ENCODE data around the gene PLXNC1.

Gene PLXNC1

GRCh38 chr12:94267537-94267872, 119.1 kb downstream of the PLXNC1 start:
- H3K9me3 ChIP-seq: no peaks in the 10 kb centered on the region

GRCh38 chr12:94267921-94268471, 119.6 kb downstream of the PLXNC1 start:
- H3K36me3 ChIP-seq: peaks cover 88% of the 10 kb centered on the region
- peaks cover 42% of the 10 kb centered on the region in 2 experiments for H3K4me1 ChIP-seq (ENCODE audit: control insufficient read depth in 1 of 2, insufficient read depth in 1 of 2, low read depth in 1 of 2, low read length in 1 of 2)
- no peaks in the 10 kb centered on the region for H3K27me3 ChIP-seq
- TF ChIP-seq, protein P1, sequence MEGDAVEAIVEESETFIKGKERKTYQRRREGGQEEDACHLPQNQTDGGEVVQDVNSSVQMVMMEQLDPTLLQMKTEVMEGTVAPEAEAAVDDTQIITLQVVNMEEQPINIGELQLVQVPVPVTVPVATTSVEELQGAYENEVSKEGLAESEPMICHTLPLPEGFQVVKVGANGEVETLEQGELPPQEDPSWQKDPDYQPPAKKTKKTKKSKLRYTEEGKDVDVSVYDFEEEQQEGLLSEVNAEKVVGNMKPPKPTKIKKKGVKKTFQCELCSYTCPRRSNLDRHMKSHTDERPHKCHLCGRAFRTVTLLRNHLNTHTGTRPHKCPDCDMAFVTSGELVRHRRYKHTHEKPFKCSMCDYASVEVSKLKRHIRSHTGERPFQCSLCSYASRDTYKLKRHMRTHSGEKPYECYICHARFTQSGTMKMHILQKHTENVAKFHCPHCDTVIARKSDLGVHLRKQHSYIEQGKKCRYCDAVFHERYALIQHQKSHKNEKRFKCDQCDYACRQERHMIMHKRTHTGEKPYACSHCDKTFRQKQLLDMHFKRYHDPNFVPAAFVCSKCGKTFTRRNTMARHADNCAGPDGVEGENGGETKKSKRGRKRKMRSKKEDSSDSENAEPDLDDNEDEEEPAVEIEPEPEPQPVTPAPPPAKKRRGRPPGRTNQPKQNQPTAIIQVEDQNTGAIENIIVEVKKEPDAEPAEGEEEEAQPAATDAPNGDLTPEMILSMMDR (IDR thresholded peaks at IDR 0.05): no peak
- no peaks in the 10 kb centered on the region for H3K9me3 ChIP-seq
- H3K27ac ChIP-seq: peak overlapping the region; percentile 80
- H3K4me3 ChIP-seq (ENCODE audit: low read depth in 1 of 2, low read length in 1 of 2): no peak overlapping the region

More at GRCh38 chr12:94267537-94267872, 119.1 kb downstream of the PLXNC1 start:
- H3K27ac ChIP-seq: peak overlapping the region; percentile 80
- no peaks in the 10 kb centered on the region for H3K27me3 ChIP-seq
- H3K4me1 ChIP-seq (ENCODE audit: control insufficient read depth in 1 of 2, insufficient read depth in 1 of 2, low read depth in 1 of 2, low read length in 1 of 2): peaks cover 46 to 47% of the 10 kb centered on the region in 2 experiments
- no peak overlapping the region for H3K4me3 ChIP-seq (ENCODE audit: low read depth in 1 of 2, low read length in 1 of 2)
- TF ChIP-seq, protein P1 (IDR thresholded peaks at IDR 0.05): no peak
- H3K36me3 ChIP-seq: peaks cover 88% of the 10 kb centered on the region

DNA sequence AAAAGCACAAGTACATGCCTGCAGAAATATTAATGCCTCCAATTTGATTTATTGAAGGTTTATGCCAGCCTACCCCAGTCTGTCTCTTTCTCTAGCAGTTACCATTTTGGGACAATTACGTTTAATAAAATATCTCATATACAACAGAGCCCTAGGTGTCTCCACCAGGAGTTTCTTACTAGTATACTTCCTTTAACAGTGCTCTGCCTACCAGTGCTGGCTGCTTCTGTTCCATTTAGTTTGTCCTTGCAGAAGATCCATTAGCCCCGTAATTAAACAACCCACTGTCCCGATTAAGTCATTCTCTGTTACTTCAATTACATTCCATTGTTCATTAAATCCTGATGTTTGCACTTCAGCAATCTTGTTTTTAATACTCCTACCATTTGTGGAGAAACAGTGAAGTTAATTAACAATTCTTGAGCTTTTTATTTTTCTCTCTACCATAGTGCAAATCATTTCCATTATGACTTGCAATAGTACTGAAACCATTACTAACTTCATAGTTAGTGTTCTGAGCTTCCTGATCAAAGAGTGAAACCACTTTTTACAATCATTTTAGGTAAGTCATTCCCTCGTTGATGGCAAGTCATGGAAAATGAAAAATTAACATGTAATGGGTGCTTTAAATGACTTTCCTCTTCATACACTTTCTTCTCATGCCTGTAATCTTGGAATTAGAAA, 121.1 kb downstream of the PLXNC1 start:
- Histone ChIP-seq H3K4me3 (ENCODE audit: low read depth in 1 of 2, low read length in 1 of 2) (no peak overlapping the region), H3K27me3 (no peaks in the 10 kb centered on the region), H3K27ac (no peak overlapping the region), H3K9me3 (peaks cover 4% of the 10 kb centered on the region), H3K36me3 (peaks cover 92% of the 10 kb centered on the region), H3K4me1 (ENCODE audit: control insufficient read depth in 1 of 2, insufficient read depth in 1 of 2, low read depth in 1 of 2, low read length in 1 of 2) (peaks cover 27 to 28% of the 10 kb centered on the region in 2 experiments)
- TF ChIP-seq, protein P1 (IDR thresholded peaks at IDR 0.05): no peak

- Histone ChIP-seq H3K27me3 (no peaks in the 10 kb centered on the region), H3K36me3 (peaks cover 89% of the 10 kb centered on the region), H3K9me3 (peaks cover 4% of the 10 kb centered on the region), H3K4me1 (ENCODE audit: control insufficient read depth in 1 of 2, insufficient read depth in 1 of 2, low read depth in 1 of 2, low read length in 1 of 2) (peaks cover 19 to 21% of the 10 kb centered on the region in 2 experiments), H3K4me3 (ENCODE audit: low read depth in 1 of 2, low read length in 1 of 2) (no peak overlapping the region), H3K27ac (peak overlapping the region; percentile 9)
- TF ChIP-seq, protein P1 (IDR thresholded peaks at IDR 0.05): no peak
Measured at GRCh38 chr12:94271351-94271750, 123.0 kb downstream of the PLXNC1 start.

- TF ChIP-seq, protein P1 (IDR thresholded peaks at IDR 0.05): no peak
- no peak overlapping the region for H3K4me3 ChIP-seq (ENCODE audit: low read depth in 1 of 2, low read length in 1 of 2)
- no peaks in the 10 kb centered on the region for H3K27me3 ChIP-seq
Measured at GRCh38 chr12:94272280-94272679, 123.9 kb downstream of the PLXNC1 start.

More at GRCh38 chr12:94272280-94272679, 123.9 kb downstream of the PLXNC1 start:
- Histone ChIP-seq H3K4me1 (ENCODE audit: control insufficient read depth in 1 of 2, insufficient read depth in 1 of 2, low read depth in 1 of 2, low read length in 1 of 2) (peaks cover 10 to 12% of the 10 kb centered on the region in 2 experiments), H3K36me3 (peaks cover 92% of the 10 kb centered on the region), H3K9me3 (peaks cover 4% of the 10 kb centered on the region), H3K27ac (peak overlapping the region; percentile 9)

Measured in neutrophil (primary cell).